Epithelial cell of esophagus (primary cell): Measurements from ENCODE around the gene SARS1.

ENCODE experiments used
- DNase-seq: peaks from one replicate; pipeline ENCODE4 v3.0.0; 2010; ENCODE audit warnings: low read depth
- H3K4me3 ChIP-seq: 2 replicates; pipeline ENCODE4 v1.5.1; 2011; ENCODE audit warnings: mild to moderate bottlenecking, low read length, control low read depth
- CTCF ChIP-seq: IDR thresholded peaks from 2 replicates; pipeline ENCODE4 v1.5.1; 2011; ENCODE audit warnings: low read depth, mild to moderate bottlenecking, low read length, control low read depth, inconsistent platforms; ENCODE audit not compliant: insufficient read depth; ENCODE audit errors: missing control alignments

SARS1 gene

GRCh38 chr1:109249654-109250401 is 36.1 kb downstream of the SARS1 start:
- H3K4me3 ChIP-seq, result peak overlapping the region; percentile 60

GRCh38 chr1:109250454-109251276 is 36.9 kb downstream of the SARS1 start:
- H3K4me3 ChIP-seq, result peak overlapping the region; percentile 60
- no peak for DNase-seq
- no peak for TF ChIP-seq CTCF

More at GRCh38 chr1:109249654-109250401, 36.1 kb downstream of the SARS1 start:
- DNase-seq, result no peak
- no peak for TF ChIP-seq CTCF

GRCh38 chr1:109251277-109252166 is 37.8 kb downstream of the SARS1 start:
- H3K4me3 ChIP-seq, result no peak overlapping the region
- TF ChIP-seq CTCF, result no peak
- DNase-seq, result no peak

GRCh38 chr1:109252167-109252892 is 38.6 kb downstream of the SARS1 start:
- no peak overlapping the region for H3K4me3 ChIP-seq
- no peak for TF ChIP-seq CTCF
- DNase-seq, result no peak

- peak; percentile 57 for DNase-seq
- no peak for TF ChIP-seq CTCF
- peak overlapping the region; percentile 47 for H3K4me3 ChIP-seq
Measured at GRCh38 chr1:109252893-109253802, 39.4 kb downstream of the SARS1 start.
